Activated CD4-positive, alpha-beta T cell treated with anti-CD3 and anti-CD28 coated beads for 1 hour (primary cell): ENCODE data around the gene ALOXE3.

Experiments
- DNase-seq: peaks from one replicate; pipeline ENCODE4 v3.0.0-alpha.2; 2020

Gene ALOXE3

GRCh38 chr17:8153957-8154607, 35.8 kb upstream of the ALOXE3 start:
- peak; percentile 79 for DNase-seq

DNA sequence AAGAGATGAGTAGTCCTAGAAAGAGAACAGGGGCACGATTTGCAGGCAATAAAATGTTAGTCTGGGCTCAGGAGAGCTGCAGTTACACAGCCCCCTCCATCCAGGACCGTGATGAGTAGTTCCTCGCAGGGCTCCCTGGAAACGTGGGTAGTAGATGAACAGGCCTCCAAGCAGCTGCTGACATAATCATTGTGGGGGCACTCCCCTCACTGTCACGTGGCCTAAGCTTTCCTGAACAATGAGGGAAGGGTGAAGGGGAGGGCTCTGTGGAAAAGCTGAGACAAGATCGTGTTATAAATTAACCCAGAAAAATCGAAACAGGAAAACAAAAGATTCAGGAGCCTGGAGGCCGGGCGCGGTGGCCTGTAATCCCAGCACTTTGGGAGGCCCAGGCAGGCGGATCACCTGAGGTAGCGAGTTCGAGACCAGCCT, 35.2 kb upstream of the ALOXE3 start:
- no peak for DNase-seq

- DNase-seq = no peak
These were observed 34.7 kb upstream of the ALOXE3 start for GRCh38 chr17:8153031-8153451.

DNA sequence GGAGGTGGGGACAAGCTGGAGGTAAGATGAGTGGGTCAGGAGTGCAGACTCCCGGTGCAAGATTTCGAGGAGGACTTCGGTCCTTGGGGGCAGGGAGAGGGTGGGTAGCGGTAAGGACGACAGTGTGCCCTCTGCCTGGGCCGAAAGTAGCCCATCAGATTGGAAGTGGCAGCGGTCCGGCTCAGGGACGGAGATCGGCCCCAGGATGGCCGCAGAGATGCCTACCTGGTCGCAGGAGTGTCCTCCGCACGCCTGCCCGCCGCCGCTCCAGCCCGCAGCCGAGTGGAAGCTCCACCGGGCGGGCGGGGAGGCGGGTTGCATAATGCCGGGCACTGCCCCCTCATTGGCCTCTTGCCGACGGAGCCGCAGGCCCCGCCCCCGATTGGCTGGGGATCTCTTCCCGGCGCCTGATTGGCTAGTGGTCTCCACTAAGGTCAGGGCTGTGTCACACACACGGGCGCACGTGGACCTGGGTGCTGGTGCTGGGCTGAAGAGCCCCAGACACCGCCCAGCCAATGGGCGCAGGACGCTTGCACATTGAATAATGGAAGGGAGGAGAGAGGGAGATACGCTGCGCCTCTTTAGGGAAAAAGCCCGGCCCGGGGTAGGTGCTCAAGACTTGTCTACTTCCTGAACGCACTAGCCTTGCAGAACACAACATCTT, 33.9 kb upstream of the ALOXE3 start, which contains the start of gene PER1:
PER1 (minus strand) TSS at position 293 of the 664 bp plus-strand sequence. CDS start 1,698 bp downstream, outside the sequence.
- DNase-seq = peak; percentile 71

DNA sequence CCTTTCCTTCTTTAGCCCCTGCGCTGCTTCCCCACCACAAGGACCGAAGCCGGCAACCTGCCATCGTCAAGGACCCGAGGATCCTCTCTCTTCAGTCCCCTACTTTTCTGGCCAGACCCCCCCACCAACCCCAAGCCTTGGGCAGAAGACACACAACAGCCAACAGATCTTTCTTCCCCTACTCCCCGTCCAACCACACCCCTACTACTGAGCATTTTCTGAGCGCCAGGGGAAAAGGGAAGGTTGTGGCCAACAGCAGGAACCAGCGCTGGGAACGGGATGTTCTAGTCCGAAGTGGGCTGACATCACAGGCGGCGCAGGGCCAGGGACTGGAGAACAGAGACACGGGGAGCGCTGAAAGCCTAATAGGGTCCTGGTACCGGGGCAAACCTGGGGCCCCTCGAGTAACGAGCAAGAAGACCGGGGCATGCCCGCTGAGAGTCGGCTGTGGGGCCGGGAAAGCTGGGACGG, 33.4 kb upstream of the ALOXE3 start:
- no peak for DNase-seq

- peak; percentile 87 for DNase-seq
These were observed 32.9 kb upstream of the ALOXE3 start for GRCh38 chr17:8151120-8151640.

DNA sequence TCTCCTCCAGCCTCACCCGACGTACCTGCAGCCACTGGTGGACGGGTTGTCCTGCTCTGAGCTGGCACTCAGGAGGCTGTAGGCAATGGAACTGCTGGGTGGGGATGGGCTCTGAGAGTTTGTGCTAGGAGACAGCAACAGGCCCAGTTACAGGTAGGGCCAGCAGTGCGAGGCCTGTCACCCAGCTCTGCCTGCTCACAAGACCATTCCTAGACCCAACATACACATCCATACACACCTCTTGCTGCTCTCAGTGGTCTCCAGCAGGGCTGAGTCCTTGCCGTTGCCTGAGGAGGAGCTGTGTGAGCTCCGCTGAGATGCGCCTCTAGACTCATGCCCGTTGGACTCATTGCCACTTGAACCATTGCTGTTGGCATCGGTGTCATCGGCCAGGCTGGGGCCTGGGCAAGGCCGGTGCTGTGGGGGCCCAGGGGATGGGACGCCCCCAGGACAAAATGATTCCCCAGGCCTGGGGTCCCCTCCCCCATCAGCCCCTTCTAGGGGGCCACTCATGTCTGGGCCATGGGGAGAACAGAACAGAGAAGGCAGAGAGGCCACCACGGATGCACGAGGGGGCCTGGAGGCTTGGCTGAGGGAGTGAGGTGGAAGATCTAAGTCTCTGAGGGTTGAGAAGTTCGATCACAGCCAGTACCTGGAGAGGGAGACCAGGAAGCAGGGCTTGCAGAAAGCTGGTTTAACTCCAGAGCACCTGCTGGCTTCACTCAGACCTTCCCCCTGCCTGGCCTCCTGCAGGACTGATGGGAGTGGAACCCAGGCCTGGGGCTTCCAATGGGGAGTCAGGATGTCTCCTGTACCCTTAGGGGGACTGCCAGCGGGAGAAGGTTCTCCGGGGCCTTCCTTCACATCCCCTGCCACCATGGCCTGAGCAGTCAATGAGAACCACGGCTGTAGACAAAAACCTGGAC, 32.1 kb upstream of the ALOXE3 start:
- DNase-seq = no peak

- DNase-seq = no peak
These were observed 31.3 kb upstream of the ALOXE3 start for GRCh38 chr17:8149419-8150193.

DNA sequence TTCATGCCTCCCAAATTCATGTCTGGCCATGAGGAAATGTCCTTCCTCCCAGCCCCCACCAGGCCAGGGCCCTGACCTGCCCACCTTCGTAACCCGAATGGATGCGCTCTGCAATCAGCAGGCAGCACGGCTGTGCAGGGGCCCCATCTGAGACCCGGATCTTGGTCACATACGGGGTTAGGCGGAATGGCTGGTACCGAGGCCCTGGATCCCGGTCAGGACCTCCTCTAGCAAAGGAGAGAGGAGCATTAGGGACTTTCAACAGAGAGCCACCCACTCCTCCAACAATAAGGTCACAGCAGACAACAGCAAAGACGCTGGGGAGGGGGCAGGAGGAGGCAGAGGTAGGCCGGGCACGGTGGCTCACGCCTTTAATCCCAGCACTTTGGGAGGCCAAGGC, 30.2 kb upstream of the ALOXE3 start:
- DNase-seq = no peak

DNA sequence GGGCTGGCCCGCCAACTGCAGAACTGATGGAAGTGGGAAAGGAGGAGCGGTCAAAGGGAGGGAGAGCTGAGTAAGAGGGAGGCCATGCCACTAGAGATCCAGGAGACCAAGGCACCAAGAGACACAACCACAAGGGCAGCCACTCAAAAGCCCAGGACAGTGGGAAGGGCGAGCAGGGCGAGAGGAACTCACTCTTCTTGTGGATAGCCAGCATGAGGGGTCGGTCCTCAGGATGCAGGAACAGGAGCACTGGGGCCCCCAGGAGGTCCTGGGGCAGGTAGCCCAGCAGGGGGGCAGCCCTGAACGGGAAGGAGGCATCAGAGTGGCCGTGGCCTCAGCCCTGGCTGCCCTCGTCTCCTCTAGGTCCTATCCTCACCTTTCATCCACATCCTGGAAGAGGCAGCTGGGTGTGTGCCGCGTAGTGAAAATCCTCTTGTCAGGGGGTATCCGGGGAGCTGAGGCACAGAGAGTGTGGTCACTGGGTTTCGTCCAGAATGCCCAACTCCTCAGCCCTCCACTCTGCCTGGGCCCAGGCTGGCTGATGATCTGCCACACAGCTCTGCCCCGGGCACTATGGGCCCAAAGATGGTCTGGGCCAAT, 29.6 kb upstream of the ALOXE3 start:
- no peak for DNase-seq

GRCh38 chr17:8147141-8147804, 29.0 kb upstream of the ALOXE3 start:
- no peak for DNase-seq

DNA sequence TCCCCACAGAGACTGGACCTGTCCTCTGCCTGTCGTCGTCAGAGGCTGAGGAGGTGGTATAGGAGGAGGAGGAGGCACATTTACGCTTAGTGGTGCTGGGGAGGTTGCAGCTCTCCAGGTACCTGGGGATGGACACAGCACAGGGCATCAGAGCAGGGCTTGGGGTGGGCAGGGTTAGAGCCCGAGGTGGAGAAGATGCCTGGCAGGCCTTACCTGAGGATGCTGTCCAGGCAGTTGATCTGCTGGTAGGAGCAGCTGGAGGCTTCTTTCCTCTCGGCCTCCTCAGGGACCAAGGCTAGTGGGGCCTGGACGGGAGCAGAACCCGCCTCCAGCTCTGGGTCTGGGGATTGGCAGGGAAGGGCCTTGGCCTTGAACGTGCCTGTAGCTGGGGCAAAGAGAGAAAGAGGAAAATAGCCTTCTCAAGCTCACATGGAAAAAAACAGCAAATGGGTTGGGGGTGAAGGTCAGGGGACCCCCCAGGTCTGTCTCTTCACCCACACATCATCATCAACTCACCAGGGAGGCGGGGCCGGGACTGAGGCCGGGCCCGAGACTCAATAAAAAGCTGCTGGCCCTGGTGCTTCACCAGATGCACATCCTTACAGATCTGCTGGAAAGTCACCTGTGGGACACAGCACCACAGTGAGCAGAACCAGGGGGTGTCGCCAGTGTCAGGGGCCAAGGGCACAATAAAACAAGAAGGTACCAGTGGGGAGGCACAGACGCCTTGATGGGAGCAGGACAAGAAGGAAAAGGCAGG, 28.2 kb upstream of the ALOXE3 start:
- no peak for DNase-seq

DNA sequence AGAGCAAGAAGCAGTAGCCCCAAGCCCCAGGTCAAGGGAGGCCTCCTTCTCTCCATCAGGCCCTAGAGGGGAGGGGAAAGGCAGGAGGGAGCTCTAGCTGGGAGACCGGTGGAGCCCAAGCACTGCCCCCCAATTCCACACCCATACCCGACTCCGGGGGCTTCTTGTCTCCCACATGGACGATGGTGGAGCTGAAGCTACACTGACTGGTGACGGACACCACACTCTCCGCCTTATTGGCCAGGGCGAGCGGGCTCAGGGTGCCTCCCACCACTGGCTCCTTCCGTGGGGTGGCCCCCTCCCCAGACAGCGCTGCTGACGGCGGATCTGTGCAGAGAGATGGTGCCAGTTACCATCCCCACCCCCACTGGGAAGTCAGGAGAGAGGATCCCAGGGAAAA, 27.5 kb upstream of the ALOXE3 start:
- no peak for DNase-seq

DNA sequence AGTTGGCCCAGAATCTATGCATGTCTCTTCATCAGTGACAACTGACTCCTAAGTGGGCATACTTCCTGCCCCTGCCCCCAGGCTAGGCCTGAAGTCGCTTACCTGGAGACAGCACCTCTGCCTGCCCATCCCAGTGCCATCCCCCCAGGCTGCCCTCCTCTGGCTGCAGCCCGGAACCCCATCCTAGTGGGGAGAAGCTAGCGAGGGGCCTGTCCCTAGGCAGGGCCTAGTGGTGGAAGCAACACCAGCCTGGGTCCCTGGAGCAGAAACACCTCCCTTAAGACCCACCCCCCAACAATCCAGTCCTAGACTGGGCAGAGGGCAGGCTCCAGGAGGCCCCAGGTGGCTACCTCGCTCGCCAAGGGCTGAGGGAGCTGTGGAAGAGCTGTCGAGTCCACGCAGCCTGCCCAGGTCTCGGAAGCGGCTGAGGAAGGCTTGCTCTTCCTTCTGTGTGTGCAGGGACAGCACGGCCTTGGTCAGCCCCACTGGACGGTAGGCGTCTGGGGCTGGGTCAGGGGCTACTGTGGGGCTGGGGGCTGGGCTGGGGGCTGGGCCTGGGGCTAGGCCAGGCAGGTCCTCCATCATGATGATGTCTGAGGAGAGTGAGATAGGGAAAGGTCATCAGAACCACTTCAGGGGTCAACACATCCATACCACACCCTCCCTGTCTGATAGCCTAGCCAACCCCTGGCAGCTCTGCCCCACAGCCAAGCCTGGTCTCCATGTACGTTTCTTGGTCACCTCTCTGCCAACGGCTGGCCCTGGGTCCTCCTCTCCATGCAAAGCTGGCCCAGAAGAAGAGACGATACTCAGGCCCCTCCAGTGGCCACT, 26.3 kb upstream of the ALOXE3 start:
- no peak for DNase-seq

GRCh38 chr17:8143581-8144400, 25.5 kb upstream of the ALOXE3 start:
- no peak for DNase-seq

- DNase-seq = no peak
These were observed 24.7 kb upstream of the ALOXE3 start for GRCh38 chr17:8142887-8143580.

- DNase-seq = no peak
These were observed 24.0 kb upstream of the ALOXE3 start for GRCh38 chr17:8142158-8142886.
